Measurements from ENCODE around the gene TTF2. TPM values are rescaled to one million over a fixed set of nuclear protein-coding genes. Genes with fewer than 3 reads are reported as not detected.

TTF2 gene
- total and polyA plus RNA-seq, 9 donors: 2.1 to 14.0 (median 10.6) TPM

GRCh38 chr1:117015724-117016123, 44.4 kb upstream of the TTF2 start:
- Histone ChIP-seq H3K27me3 (no peaks in the 10 kb centered on the region), H3K4me1 (ENCODE audit: insufficient read depth) (no peaks in the 10 kb centered on the region), H3K36me3 (no peaks in the 10 kb centered on the region), H3K9me3 (no peaks in the 10 kb centered on the region), H3K27ac (no peak overlapping the region), H3K4me3 (no peak overlapping the region)
- no peak for DNase-seq
- intact Hi-C loops (cut with DNase I): no loop called here
- TF ChIP-seq EP300 (IDR thresholded peaks at IDR 0.05) (no peak), CTCF (IDR thresholded peaks at IDR 0.05) (no peak), POLR2A (IDR thresholded peaks at IDR 0.05) (no peak)
- WGBS, 3 donors: 78 to 90% (median 89%) methylated on average over 3 of the region's 3 CpGs

GRCh38 chr1:117017062-117017461, 43.1 kb upstream of the TTF2 start:
- 80 to 89% (median 88%) methylated on average over 4 of the region's 4 CpGs for WGBS, 3 donors
- Histone ChIP-seq H3K9me3 (no peaks in the 10 kb centered on the region), H3K4me3 (no peak overlapping the region), H3K4me1 (ENCODE audit: insufficient read depth) (no peaks in the 10 kb centered on the region), H3K27me3 (no peaks in the 10 kb centered on the region), H3K27ac (no peak overlapping the region), H3K36me3 (no peaks in the 10 kb centered on the region)
- no peak for DNase-seq
- no peak for TF ChIP-seq POLR2A (IDR thresholded peaks at IDR 0.05)
- TF ChIP-seq EP300 (IDR thresholded peaks at IDR 0.05): no peak
- no peak for TF ChIP-seq CTCF (IDR thresholded peaks at IDR 0.05)
- intact Hi-C loops (cut with DNase I): no loop called here

GRCh38 chr1:117017648-117018047, 42.5 kb upstream of the TTF2 start:
- intact Hi-C loops (cut with DNase I): no loop called here
- 9 to 24% (median 18%) methylated on average over 3 of the region's 3 CpGs for WGBS, 3 donors

GRCh38 chr1:117020526-117021156, 39.5 kb upstream of the TTF2 start:
- no peak for DNase-seq
- no peaks in the 10 kb centered on the region for H3K4me1 ChIP-seq (ENCODE audit: insufficient read depth)
- intact Hi-C loops (cut with DNase I): no loop called here
- 51 to 61% (median 59%) methylated on average over 1 of the region's 1 CpG for WGBS, 3 donors
- no peaks in the 10 kb centered on the region for H3K36me3 ChIP-seq
- no peaks in the 10 kb centered on the region for H3K9me3 ChIP-seq
- no peak overlapping the region for H3K4me3 ChIP-seq
- no peak overlapping the region for H3K27ac ChIP-seq
- no peaks in the 10 kb centered on the region for H3K27me3 ChIP-seq
- TF ChIP-seq EP300 (IDR thresholded peaks at IDR 0.05) (no peak), POLR2A (IDR thresholded peaks at IDR 0.05) (no peak), CTCF (IDR thresholded peaks at IDR 0.05) (no peak)

More at GRCh38 chr1:117017648-117018047, 42.5 kb upstream of the TTF2 start:
- Histone ChIP-seq H3K9me3 (no peaks in the 10 kb centered on the region), H3K4me1 (ENCODE audit: insufficient read depth) (no peaks in the 10 kb centered on the region), H3K4me3 (no peak overlapping the region), H3K27me3 (no peaks in the 10 kb centered on the region), H3K36me3 (no peaks in the 10 kb centered on the region), H3K27ac (no peak overlapping the region)
- TF ChIP-seq POLR2A (IDR thresholded peaks at IDR 0.05) (no peak), EP300 (IDR thresholded peaks at IDR 0.05) (no peak)
- peak in 1 of 5 donors; percentile 45 for DNase-seq

GRCh38 chr1:117022114-117022513, 38.0 kb upstream of the TTF2 start:
- Histone ChIP-seq H3K4me3 (no peak overlapping the region), H3K36me3 (no peaks in the 10 kb centered on the region), H3K27me3 (no peaks in the 10 kb centered on the region), H3K9me3 (no peaks in the 10 kb centered on the region), H3K27ac (no peak overlapping the region), H3K4me1 (ENCODE audit: insufficient read depth) (peaks cover 2% of the 10 kb centered on the region)
- intact Hi-C loops (cut with DNase I): no loop called here
- no peak for DNase-seq
- TF ChIP-seq CTCF (IDR thresholded peaks at IDR 0.05) (no peak), POLR2A (IDR thresholded peaks at IDR 0.05) (no peak), EP300 (IDR thresholded peaks at IDR 0.05) (no peak)
- 81 to 95% (median 84%) methylated on average over 3 of the region's 3 CpGs for WGBS, 3 donors

All from ovary (tissue), 9 donors.